PFSK-1 (cell line): Measurements from ENCODE around the gene AP1B1.

Experiments
- FOXP2 ChIP-seq: optimal IDR thresholded peaks from 2 replicates; pipeline ENCODE3; 2011; ENCODE audit warnings: borderline replicate concordance, control low read depth, inconsistent platforms; ENCODE audit not compliant: insufficient read depth; ENCODE audit errors: extremely low read length, extremely low read depth
- POLR2AphosphoS5 ChIP-seq: IDR thresholded peaks from 2 replicates; pipeline ENCODE4 v1.6.1; 2012; ENCODE audit warnings: low read depth, mild to moderate bottlenecking, control low read depth, low read length, moderate library complexity
- REST ChIP-seq, 2 experiments: IDR thresholded peaks; 2 replicates each; pipeline versions ENCODE4 v1.6.1 to v1.8.0; 2011 to 2012; ENCODE audit warnings: low read depth in 2 of 2, low read length in 2 of 2, control low read depth in 1 of 2, inconsistent platforms in 1 of 2, mild to moderate bottlenecking in 1 of 2, moderate library complexity in 1 of 2; ENCODE audit not compliant: insufficient read depth in 1 of 2
- SIN3A ChIP-seq: IDR thresholded peaks from 2 replicates; pipeline ENCODE4 v1.6.1; 2012; ENCODE audit warnings: mild to moderate bottlenecking, low read length, moderate library complexity, borderline replicate concordance; ENCODE audit not compliant: insufficient read depth
- TAF1 ChIP-seq: IDR thresholded peaks from 2 replicates; pipeline ENCODE4 v1.6.1; 2012; ENCODE audit warnings: low read length, control low read depth, borderline replicate concordance; ENCODE audit not compliant: insufficient read depth

AP1B1 gene

GRCh38 chr22:29377979-29378378 lies 10.4 kb downstream of the AP1B1 start:
- TF ChIP-seq SIN3A (no peak), FOXP2 (no peak), TAF1 (no peak), REST (IDR thresholded peaks at IDR 0.05; ENCODE audit: insufficient read depth in 1 of 2, low read depth in 2 of 2, low read length in 2 of 2) (no peak), POLR2AphosphoS5 (no peak)

- TF ChIP-seq POLR2AphosphoS5 (no peak), FOXP2 (no peak), TAF1 (no peak), SIN3A (no peak), REST (IDR thresholded peaks at IDR 0.05; ENCODE audit: insufficient read depth in 1 of 2, low read depth in 2 of 2, low read length in 2 of 2) (no peak)
Observed at GRCh38 chr22:29375398-29376076, 12.8 kb downstream of the AP1B1 start.

GRCh38 chr22:29374401-29374800 lies 14.0 kb downstream of the AP1B1 start:
- TF ChIP-seq TAF1: no peak
- TF ChIP-seq FOXP2: no peak
- TF ChIP-seq SIN3A: no peak
- TF ChIP-seq REST (IDR thresholded peaks at IDR 0.05; ENCODE audit: insufficient read depth in 1 of 2, low read depth in 2 of 2, low read length in 2 of 2): no peak
- TF ChIP-seq POLR2AphosphoS5: no peak

GRCh38 chr22:29370537-29370936 lies 17.8 kb downstream of the AP1B1 start:
- TF ChIP-seq SIN3A (no peak), POLR2AphosphoS5 (no peak), REST (IDR thresholded peaks at IDR 0.05; ENCODE audit: insufficient read depth in 1 of 2, low read depth in 2 of 2, low read length in 2 of 2) (no peak), TAF1 (no peak), FOXP2 (no peak)
